ENCODE data around the gene VAPB.
"Not testable (repeated sequence)": the region's sequence is repeated elsewhere in the genome, so short reads cannot be mapped to it uniquely, and the experiment has no call there.

Gene VAPB

GRCh38 chr20:58408603-58409246 is 19.7 kb downstream of the VAPB start:
- no peak for FAIRE-seq

- not testable (repeated sequence) for FAIRE-seq
These were observed 25.2 kb downstream of the VAPB start for GRCh38 chr20:58414216-58414615.

- FAIRE-seq = not testable (repeated sequence)
These were observed 25.8 kb downstream of the VAPB start for GRCh38 chr20:58414786-58415185.

- FAIRE-seq = no peak
These were observed 27.0 kb downstream of the VAPB start for GRCh38 chr20:58416057-58416456.

GRCh38 chr20:58416835-58417234 is 27.8 kb downstream of the VAPB start:
- no peak for FAIRE-seq

- FAIRE-seq = no peak
These were observed 28.4 kb downstream of the VAPB start for GRCh38 chr20:58417438-58417837.

GRCh38 chr20:58418949-58419748 is 30.1 kb downstream of the VAPB start:
- no peak for FAIRE-seq

GRCh38 chr20:58420798-58421496 is 31.9 kb downstream of the VAPB start:
- FAIRE-seq = no peak

GRCh38 chr20:58421497-58421850 is 32.4 kb downstream of the VAPB start:
- no peak for FAIRE-seq

- no peak for FAIRE-seq
These were observed 35.4 kb downstream of the VAPB start for GRCh38 chr20:58424218-58424969.

GRCh38 chr20:58427571-58427970 is 38.5 kb downstream of the VAPB start:
- FAIRE-seq = not testable (repeated sequence)

- FAIRE-seq = no peak
These were observed 39.3 kb downstream of the VAPB start for GRCh38 chr20:58428364-58428763.

- FAIRE-seq = no peak
These were observed 40.3 kb downstream of the VAPB start for GRCh38 chr20:58429303-58429702.

GRCh38 chr20:58431134-58431533 is 42.1 kb downstream of the VAPB start:
- no peak for FAIRE-seq

- no peak for FAIRE-seq
These were observed 43.3 kb downstream of the VAPB start for GRCh38 chr20:58432186-58432954.

GRCh38 chr20:58433029-58433647 is 44.1 kb downstream of the VAPB start:
- FAIRE-seq = no peak

GRCh38 chr20:58433759-58434158 is 44.7 kb downstream of the VAPB start:
- no peak for FAIRE-seq

- no peak for FAIRE-seq
These were observed 45.3 kb downstream of the VAPB start for GRCh38 chr20:58434326-58434725.

- FAIRE-seq = no peak
These were observed 46.2 kb downstream of the VAPB start for GRCh38 chr20:58435237-58435636.

GRCh38 chr20:58436868-58437645 is 48.0 kb downstream of the VAPB start:
- no peak for FAIRE-seq
